B cell (primary cell): ENCODE results near the gene KRTAP10-5. TPM values are rescaled to one million over a fixed set of nuclear protein-coding genes. Genes with fewer than 3 reads are reported as not detected.

Source experiments
- ATAC-seq: fragments of 200-7000 bp; cut with Tn5 transposase; one replicate; pipeline ENCODE4 v1.10.0; 2021; ENCODE audit warnings: low read depth, mild to moderate bottlenecking, moderate number of reproducible peaks, moderate library complexity
- CTCF ChIA-PET: fragments of 350-600 bp; sonication (Branson Sonifier 250); formaldehyde crosslinking; loops from one replicate; lab custom pipeline; 2021; ENCODE audit warnings: antibody characterized with exemption, inconsistent platforms; lab: Charles Lee
- POLR2A ChIA-PET: fragments of 350-600 bp; sonication (Branson Sonifier 250); formaldehyde crosslinking; loops from one replicate; lab custom pipeline; 2021; ENCODE audit warnings: antibody characterized with exemption; lab: Charles Lee
- DNase-seq: peaks from one replicate; pipeline ENCODE4 v3.0.0; 2013
- H2AFZ ChIP-seq: 2 replicates; pipeline ENCODE4 v1.6.1; 2012; ENCODE audit warnings: mild to moderate bottlenecking, low read depth, low read length; ENCODE audit not compliant: insufficient read depth, poor library complexity, severe bottlenecking
- H3K27ac ChIP-seq, 2 donors: 1 replicate in 1 of 2; 2 replicates in 1 of 2; pipeline ENCODE4 v1.5.1; 2012 to 2013; ENCODE audit warnings: low read length in 2 of 2, mild to moderate bottlenecking in 2 of 2, moderate library complexity in 1 of 2
- H3K27me3 ChIP-seq, 4 experiments: fragments of 200-600 bp in 1 of 4; sonication (generic) in 1 of 4; replicated peaks in 1 of 4; 1 replicate in 2 of 4; 2 replicates in 2 of 4; pipeline versions ENCODE4 v1.6.1 to v1.7.0; 2013 to 2016; ENCODE audit warnings: low read length in 3 of 4, mild to moderate bottlenecking in 2 of 4, mixed read lengths in 1 of 4, moderate library complexity in 1 of 4; ENCODE audit not compliant: insufficient read depth in 4 of 4, control insufficient read depth in 3 of 4; ENCODE audit errors: control extremely low read depth in 1 of 4
- H3K36me3 ChIP-seq, 2 experiments: replicated peaks in 1 of 2; 1 replicate in 1 of 2; 2 replicates in 1 of 2; pipeline versions ENCODE4 v1.6.1 to v1.7.1; 2013; ENCODE audit warnings: low read length in 1 of 2; ENCODE audit not compliant: insufficient read depth in 2 of 2, control insufficient read depth in 1 of 2; ENCODE audit errors: control extremely low read depth in 1 of 2, extremely low read depth in 1 of 2
- H3K4me1 ChIP-seq, 2 donors: fragments of 200-600 bp in 1 of 2; sonication (generic) in 1 of 2; 1 replicate in 1 of 2; 2 replicates in 1 of 2; pipeline versions ENCODE4 v1.5.1 to v1.6.1; 2013 to 2017; ENCODE audit warnings: low read length in 2 of 2; ENCODE audit not compliant: control insufficient read depth in 2 of 2, insufficient read depth in 2 of 2
- H3K4me2 ChIP-seq: replicated peaks from 2 replicates; pipeline ENCODE3; 2012; ENCODE audit warnings: mild to moderate bottlenecking, low read depth, low read length; ENCODE audit not compliant: poor library complexity, severe bottlenecking
- H3K4me3 ChIP-seq, 5 experiments: fragments of 200-600 bp in 1 of 5; sonication (generic) in 1 of 5; 1 replicate in 3 of 5; 2 replicates in 2 of 5; pipeline versions ENCODE4 v1.5.1 to v1.7.0; 2011 to 2016; ENCODE audit warnings: low read length in 4 of 5, mild to moderate bottlenecking in 4 of 5, low read depth in 2 of 5, control low read depth in 1 of 5, moderate library complexity in 1 of 5; ENCODE audit not compliant: insufficient read depth in 1 of 5; ENCODE audit errors: control extremely low read depth in 1 of 5, extremely low read depth in 1 of 5
- H3K79me2 ChIP-seq: fragments of 200-600 bp; sonication (generic); one replicate; pipeline ENCODE4 v1.6.0; 2016; ENCODE audit warnings: low read length; ENCODE audit not compliant: control insufficient read depth, insufficient read depth
- H3K9ac ChIP-seq: fragments of 200-600 bp; sonication (generic); 2 replicates; pipeline ENCODE4 v1.6.1; 2017; ENCODE audit warnings: mild to moderate bottlenecking, low read length, moderate library complexity
- H3K9me3 ChIP-seq, 3 donors: one replicate each; pipeline versions ENCODE4 v1.6.1 to v1.7.1; 2013; ENCODE audit warnings: low read length in 2 of 3; ENCODE audit not compliant: control insufficient read depth in 2 of 3, insufficient read depth in 1 of 3; ENCODE audit errors: control extremely low read depth in 1 of 3
- H4K20me1 ChIP-seq: 2 replicates; pipeline ENCODE4 v1.6.0; 2012; ENCODE audit warnings: mild to moderate bottlenecking, low read length; ENCODE audit not compliant: insufficient read depth, control insufficient read depth, poor library complexity, severe bottlenecking
- H3K27ac Mint-ChIP-seq: one replicate; pipeline ENCODE4 v1.8.0; 2021; ENCODE audit warnings: mixed read lengths
- H3K27me3 Mint-ChIP-seq: one replicate; pipeline ENCODE4 v1.8.0; 2021; ENCODE audit warnings: mixed read lengths
- H3K4me1 Mint-ChIP-seq: one replicate; pipeline ENCODE4 v1.8.0; 2021; ENCODE audit warnings: mixed read lengths
- H3K4me3 Mint-ChIP-seq: one replicate; pipeline ENCODE4 v1.8.0; 2021; ENCODE audit warnings: mixed read lengths
- H3K9me3 Mint-ChIP-seq: one replicate; pipeline ENCODE4 v1.8.0; 2022; ENCODE audit warnings: mixed read lengths; ENCODE audit not compliant: insufficient read depth
- EZH2 ChIP-seq: IDR thresholded peaks from 2 replicates; pipeline ENCODE4 v1.6.1; 2012; ENCODE audit warnings: borderline replicate concordance, low read depth, mild to moderate bottlenecking, moderate library complexity, low read length; ENCODE audit not compliant: insufficient read depth, poor library complexity, severe bottlenecking
- WGBS: methylation state at CpG from one replicate; pipeline ENCODE4 v1.1.5; 2013; ENCODE audit warnings: missing lambda C conversion rate; ENCODE audit not compliant: insufficient coverage; 5-methylcytosine and 5-hydroxymethylcytosine counted together
- intact Hi-C: fragments of 100-400 bp; cut with micrococcal nuclease; formaldehyde crosslinking; loops from one replicate; pipeline ENCODE4 v1.10.0; 2022
- polyA plus RNA-seq: library from polyadenylated mRNA; depleted of rRNA; stranded (reverse); fragments of >200 nt; gene quantifications from 2 replicates; pipeline ENCODE4 v1.2.3, GENCODE V29; 2012
- total RNA-seq, 2 donors: library from RNA; stranded (reverse); fragments of 120-200 nt in 1 of 2; gene quantifications; 1 replicate in 1 of 2; 2 replicates in 1 of 2; pipeline versions ENCODE4 v1.2.3 to v1.2.4, GENCODE V29; 2013 to 2022
- TF ChIP-seq, protein P1 (sequence below): fragments of 200-600 bp; IDR thresholded peaks from one replicate; pipeline ENCODE4 v1.8.0; 2022; ENCODE audit warnings: antibody characterized with exemption, mild to moderate bottlenecking

The KRTAP10-5 gene
- total and polyA plus RNA-seq, 2 donors (not counting 1 experiment from before 2014, with no cell fraction given), result not detected

DNA sequence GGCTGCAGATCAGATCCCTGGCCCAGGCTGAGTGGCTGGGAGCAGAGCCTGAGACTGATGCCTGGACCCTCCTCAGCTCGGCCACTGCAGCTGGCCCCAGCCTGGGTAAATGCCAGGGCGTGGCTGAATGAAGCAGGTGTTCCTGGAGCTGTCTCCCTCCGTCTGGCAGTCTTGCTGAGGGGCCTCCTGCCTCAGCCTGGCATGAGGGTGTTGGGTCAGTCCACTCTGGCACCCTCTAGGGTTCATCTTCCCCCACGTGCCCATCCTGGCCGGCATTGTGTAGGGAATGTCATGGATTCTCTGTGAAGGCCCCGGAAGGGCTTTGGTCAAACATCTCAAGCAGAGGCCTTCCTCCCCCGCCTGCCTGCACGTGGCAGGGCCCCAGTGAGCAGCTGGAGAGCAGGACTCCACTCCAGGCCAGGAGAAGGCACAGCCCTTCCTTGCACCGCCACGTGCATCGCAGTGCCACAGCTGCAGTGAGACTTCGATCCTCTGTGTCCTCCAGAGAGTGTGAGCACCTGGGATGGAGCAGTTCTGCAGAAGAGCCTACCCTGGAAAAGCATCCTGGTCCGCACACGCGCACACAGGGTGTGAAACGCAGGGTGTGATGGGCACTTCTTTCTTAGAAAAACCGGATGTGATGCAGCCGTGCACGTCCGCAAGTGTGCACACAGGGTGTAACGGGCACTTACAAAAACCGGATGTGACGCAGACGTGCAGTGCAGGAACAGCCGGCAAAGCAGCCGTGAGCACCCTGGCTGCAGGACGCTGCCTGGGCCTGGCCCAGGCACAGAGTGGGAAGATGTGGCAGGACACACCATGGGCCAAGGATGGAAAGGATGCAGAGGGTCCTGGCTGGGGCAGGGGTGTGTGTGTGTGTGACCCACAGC is 11.5 kb downstream of the KRTAP10-5 start:
- no peak for ATAC-seq
- Histone ChIP-seq H3K4me2 (no peak overlapping the region), H4K20me1 (no peaks in the 10 kb centered on the region), H3K4me3 (no peak overlapping the region), H3K9me3 (peaks cover 0 to 18% (median 2%) of the 10 kb centered on the region in 3 donors), H3K9ac (no peak overlapping the region), H3K4me1 (peaks cover 12 to 26% of the 10 kb centered on the region in 2 donors), H3K79me2 (no peaks in the 10 kb centered on the region), H3K27ac (no peak overlapping the region), H2AFZ (no peak overlapping the region), H3K36me3 (no peaks in the 10 kb centered on the region), H3K27me3 (peaks cover 0 to 2% (median 0%) of the 10 kb centered on the region in 4 experiments)
- ChIA-PET CTCF (no interaction called here), POLR2A (no interaction called here)
- no peak overlapping the region for H3K27ac Mint-ChIP-seq
- H3K4me1 Mint-ChIP-seq, result peaks cover 25% of the 10 kb centered on the region
- H3K9me3 Mint-ChIP-seq, result peaks cover 2% of the 10 kb centered on the region
- no peak overlapping the region for H3K4me3 Mint-ChIP-seq
- H3K27me3 Mint-ChIP-seq, result peaks cover 23% of the 10 kb centered on the region
- TF ChIP-seq, protein P1, sequence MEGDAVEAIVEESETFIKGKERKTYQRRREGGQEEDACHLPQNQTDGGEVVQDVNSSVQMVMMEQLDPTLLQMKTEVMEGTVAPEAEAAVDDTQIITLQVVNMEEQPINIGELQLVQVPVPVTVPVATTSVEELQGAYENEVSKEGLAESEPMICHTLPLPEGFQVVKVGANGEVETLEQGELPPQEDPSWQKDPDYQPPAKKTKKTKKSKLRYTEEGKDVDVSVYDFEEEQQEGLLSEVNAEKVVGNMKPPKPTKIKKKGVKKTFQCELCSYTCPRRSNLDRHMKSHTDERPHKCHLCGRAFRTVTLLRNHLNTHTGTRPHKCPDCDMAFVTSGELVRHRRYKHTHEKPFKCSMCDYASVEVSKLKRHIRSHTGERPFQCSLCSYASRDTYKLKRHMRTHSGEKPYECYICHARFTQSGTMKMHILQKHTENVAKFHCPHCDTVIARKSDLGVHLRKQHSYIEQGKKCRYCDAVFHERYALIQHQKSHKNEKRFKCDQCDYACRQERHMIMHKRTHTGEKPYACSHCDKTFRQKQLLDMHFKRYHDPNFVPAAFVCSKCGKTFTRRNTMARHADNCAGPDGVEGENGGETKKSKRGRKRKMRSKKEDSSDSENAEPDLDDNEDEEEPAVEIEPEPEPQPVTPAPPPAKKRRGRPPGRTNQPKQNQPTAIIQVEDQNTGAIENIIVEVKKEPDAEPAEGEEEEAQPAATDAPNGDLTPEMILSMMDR, result no peak
- intact Hi-C loops, result loop anchor here (5.0 kb wide), 1 partner anchor 543 kb away; no protein-coding TSS in a partner anchor
- DNase-seq, result no peak
- 84% methylated on average over 27 of the region's 27 CpGs for WGBS

DNA sequence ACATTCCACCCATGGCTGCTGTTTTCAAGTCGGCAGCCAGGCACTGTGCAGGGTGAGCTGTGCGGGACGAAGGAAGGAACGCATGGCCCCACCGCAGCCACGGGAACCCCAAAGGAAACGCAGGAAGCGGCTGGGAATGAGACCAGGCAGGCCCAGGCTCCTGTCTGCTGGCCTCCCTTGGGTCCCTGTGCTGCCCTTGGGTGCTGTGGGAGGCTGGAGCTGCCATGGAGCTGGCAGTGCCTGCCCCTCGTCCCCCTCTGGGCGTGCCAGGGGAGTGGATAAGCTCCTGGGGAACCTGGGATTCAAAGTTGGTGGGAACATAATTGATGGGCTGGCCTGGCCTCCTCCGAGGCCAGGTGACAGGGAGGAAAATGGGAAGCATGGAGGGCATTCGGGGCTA is 12.1 kb downstream of the KRTAP10-5 start:
- Histone ChIP-seq H3K36me3 (no peaks in the 10 kb centered on the region), H3K79me2 (no peaks in the 10 kb centered on the region), H4K20me1 (no peaks in the 10 kb centered on the region), H3K4me2 (no peak overlapping the region), H3K4me1 (peaks cover 12 to 26% of the 10 kb centered on the region in 2 donors), H3K4me3 (no peak overlapping the region), H3K9me3 (peaks cover 0 to 18% (median 2%) of the 10 kb centered on the region in 3 donors), H3K27me3 (no peaks in the 10 kb centered on the region), H3K27ac (no peak overlapping the region), H3K9ac (no peak overlapping the region), H2AFZ (no peak overlapping the region)
- TF ChIP-seq, protein P1, result no peak
- no peak for TF ChIP-seq EZH2
- Mint-ChIP-seq H3K27ac (no peak overlapping the region), H3K4me3 (no peak overlapping the region), H3K27me3 (peaks cover 23% of the 10 kb centered on the region), H3K9me3 (peaks cover 2% of the 10 kb centered on the region), H3K4me1 (peaks cover 25% of the 10 kb centered on the region)
- DNase-seq, result no peak
- POLR2A ChIA-PET, result no interaction called here
- WGBS, result 83% methylated on average over 12 of the region's 12 CpGs
- no peak for ATAC-seq
- CTCF ChIA-PET, result no interaction called here
- intact Hi-C loops, result loop anchor here (5.0 kb wide), 1 partner anchor 544 kb away; no protein-coding TSS in a partner anchor
